Left colon (tissue), 2 donors: ENCODE results near the gene TFAM. TPM values are rescaled to one million over a fixed set of nuclear protein-coding genes. Genes with fewer than 3 reads are reported as not detected.
A peak's percentile ranks its signal among the peaks of the same experiment; 100 is the strongest.
"Not testable (repeated sequence)": the region's sequence is repeated elsewhere in the genome, so short reads cannot be mapped to it uniquely, and the experiment has no call there.

Experiments
- ATAC-seq: fragments of 200-7000 bp; cut with Tn5 transposase; one replicate; pipeline ENCODE4 v1.9.1; 2020; ENCODE audit warnings: mild to moderate bottlenecking, moderate library complexity
- DNase-seq, 2 donors: peaks; one replicate each; pipeline ENCODE4 v3.0.0-alpha.2; 2020
- intact Hi-C, 2 donors: fragments of 100-400 bp; cut with DNase I in 1 of 2; cut with micrococcal nuclease in 1 of 2; formaldehyde crosslinking; loops; one replicate each; pipeline versions ENCODE4 v1.11.2 to v1.14.0; 2022; cut with DNase I, micrococcal nuclease
- total RNA-seq, 2 donors: library from RNA; stranded (reverse); fragmentation: NEBNext Ultra II Directional; extraction: Animal tissue kit (Norgen Biotek cat#: 25700); gene quantifications; one replicate each; pipeline ENCODE4 v1.2.1, GENCODE V29; 2021
- donor health status: DM: no; HTN: no; CAD: no.
- donor health status: DM: yes; HTN: yes; CAD: no.

Gene TFAM
- total RNA-seq, 2 donors from 2014 or later: 34.5 to 35.3 TPM

DNA sequence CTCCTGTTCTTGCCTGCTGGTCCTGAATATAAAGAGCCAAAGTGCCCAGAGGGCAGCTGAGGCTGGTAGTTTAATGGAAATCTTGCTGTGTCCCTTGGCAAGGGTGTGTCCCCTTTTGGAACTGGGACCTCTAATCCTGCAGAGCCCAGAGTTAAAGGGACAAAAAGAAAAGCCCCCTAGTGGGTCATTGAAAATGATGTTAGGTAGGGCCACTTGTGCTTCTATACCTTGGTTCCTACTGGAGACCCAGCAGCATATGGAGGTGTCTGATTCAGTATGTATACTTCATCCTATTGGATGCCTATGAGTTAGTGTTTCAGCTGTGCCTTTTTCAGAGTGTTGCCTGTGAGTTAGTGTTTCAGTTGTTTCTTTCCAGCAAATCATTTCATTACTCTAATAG lies 30.5 kb downstream of the TFAM start:
- no peak for DNase-seq
- intact Hi-C loops: no loop called here
- ATAC-seq: no peak

GRCh38 chr10:58417902-58418301 lies 32.7 kb downstream of the TFAM start:
- intact Hi-C loops, DNase-seq, ATAC-seq: not testable (repeated sequence)

DNA sequence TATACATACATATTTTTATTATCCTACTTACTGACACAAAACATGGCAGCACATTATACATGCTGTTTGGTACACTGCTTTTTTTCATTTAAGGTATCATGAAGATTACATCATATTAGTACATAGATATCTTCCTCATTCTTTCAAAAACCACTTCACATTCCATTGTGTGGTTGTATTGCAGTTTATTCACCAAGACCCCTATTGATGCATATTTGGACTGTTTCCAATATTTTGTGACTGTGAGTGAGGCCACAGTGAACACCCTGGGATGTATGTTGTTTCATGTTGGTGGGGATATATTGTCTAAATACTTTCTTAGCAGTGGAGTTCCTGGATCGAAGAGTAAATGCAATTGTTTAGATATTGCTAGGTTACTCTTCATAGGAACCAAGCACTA lies 39.0 kb downstream of the TFAM start:
- intact Hi-C loops: no loop called here
- ATAC-seq: no peak
- no peak for DNase-seq

DNA sequence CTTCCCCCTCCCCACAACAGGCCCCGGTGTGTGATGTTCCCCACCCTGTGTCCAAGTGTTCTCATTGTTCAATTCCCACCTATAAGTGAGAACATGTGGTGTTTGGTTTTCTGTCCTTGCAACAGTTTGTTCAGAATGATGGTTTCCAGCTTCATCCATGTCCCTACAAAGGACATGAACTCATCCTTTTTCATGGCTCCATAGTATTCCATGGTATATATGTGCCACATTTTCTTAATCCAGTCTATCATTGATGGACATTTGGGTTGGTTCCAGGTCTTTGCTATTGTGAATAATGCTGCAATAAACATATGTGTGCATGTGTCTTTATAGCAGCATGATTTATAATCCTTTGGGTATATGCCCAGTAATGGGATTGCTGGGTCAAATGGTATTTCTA lies 43.2 kb downstream of the TFAM start:
- DNase-seq, ATAC-seq, intact Hi-C loops: not testable (repeated sequence)

GRCh38 chr10:58431903-58432302 lies 46.7 kb downstream of the TFAM start:
- DNase-seq: no peak
- ATAC-seq: no peak
- intact Hi-C loops: no loop called here

DNA sequence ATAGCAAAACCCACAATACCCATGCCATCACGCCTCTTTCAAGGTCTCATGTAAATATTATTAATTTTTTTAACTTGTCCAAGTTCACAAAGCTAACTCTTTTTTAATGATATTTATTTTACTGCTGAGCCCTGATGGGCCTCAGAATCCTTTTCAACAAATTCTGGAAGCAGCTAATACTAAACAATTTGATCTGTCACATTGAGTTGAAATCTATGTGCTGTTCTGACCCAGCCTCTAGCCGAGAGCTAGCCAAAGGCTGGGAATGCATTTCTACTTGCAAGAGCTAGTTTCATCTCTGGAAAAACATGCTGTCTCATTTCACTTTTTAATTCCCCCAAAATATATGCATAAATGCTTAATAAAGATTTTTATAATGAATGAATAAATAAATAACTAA lies 47.9 kb downstream of the TFAM start:
- DNase-seq (no peak), ATAC-seq (no peak)
- intact Hi-C loops: no loop called here

DNA sequence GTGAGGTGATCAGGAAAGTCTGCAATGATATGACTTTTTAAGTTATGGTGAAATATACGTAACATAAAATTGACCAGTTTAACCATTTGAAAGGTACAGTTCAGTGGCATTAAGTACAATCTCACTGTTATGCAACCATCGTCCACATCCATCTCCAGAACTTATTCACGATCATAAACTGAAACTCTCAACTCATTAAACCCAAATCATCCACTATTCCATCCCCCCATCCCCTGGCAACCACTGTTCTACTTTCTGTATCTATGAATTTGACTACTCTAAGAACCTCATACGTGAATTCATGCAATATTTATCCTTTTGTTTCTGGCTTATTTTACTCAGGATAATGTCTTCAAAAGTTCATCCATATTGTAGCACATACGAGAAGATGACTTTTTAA lies 48.4 kb downstream of the TFAM start:
- ATAC-seq: no peak
- intact Hi-C loops: no loop called here

GRCh38 chr10:58435297-58435985 lies 50.2 kb downstream of the TFAM start:
- intact Hi-C loops: no loop called here
- peak in 1 of 2 donors; percentile 11 for DNase-seq
- ATAC-seq: no peak

More for the DNA sequence above, 48.4 kb downstream of the TFAM start:
- no peak for DNase-seq

DNA sequence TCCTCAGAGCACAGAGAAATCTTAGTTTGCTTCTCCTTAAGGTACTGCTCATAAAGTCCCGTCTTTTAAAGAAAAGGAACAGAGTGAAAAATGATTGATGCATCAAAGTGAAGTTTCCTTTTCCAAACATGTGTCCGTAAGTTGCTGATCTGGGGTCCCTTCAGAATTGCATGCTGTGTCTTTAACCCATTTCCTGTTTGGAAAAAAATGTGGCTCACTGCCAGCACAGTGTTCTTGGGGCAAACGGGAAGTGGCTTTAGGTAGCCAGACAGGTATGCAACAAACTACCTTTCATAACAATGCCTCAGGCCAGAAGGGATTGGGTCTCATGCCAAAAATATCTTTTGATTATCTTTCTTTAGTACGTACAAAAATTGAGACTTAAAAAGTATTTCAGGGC lies 50.9 kb downstream of the TFAM start:
- ATAC-seq: peak; percentile 45
- peak in 1 of 2 donors; percentile 36 for DNase-seq
- intact Hi-C loops: no loop called here

- intact Hi-C loops: no loop called here
- ATAC-seq (no peak), DNase-seq (no peak)
These were observed 53.2 kb downstream of the TFAM start for GRCh38 chr10:58438340-58438871.

- no peak for DNase-seq
- no peak for ATAC-seq
These were observed 53.8 kb downstream of the TFAM start for GRCh38 chr10:58438986-58439385.

DNA sequence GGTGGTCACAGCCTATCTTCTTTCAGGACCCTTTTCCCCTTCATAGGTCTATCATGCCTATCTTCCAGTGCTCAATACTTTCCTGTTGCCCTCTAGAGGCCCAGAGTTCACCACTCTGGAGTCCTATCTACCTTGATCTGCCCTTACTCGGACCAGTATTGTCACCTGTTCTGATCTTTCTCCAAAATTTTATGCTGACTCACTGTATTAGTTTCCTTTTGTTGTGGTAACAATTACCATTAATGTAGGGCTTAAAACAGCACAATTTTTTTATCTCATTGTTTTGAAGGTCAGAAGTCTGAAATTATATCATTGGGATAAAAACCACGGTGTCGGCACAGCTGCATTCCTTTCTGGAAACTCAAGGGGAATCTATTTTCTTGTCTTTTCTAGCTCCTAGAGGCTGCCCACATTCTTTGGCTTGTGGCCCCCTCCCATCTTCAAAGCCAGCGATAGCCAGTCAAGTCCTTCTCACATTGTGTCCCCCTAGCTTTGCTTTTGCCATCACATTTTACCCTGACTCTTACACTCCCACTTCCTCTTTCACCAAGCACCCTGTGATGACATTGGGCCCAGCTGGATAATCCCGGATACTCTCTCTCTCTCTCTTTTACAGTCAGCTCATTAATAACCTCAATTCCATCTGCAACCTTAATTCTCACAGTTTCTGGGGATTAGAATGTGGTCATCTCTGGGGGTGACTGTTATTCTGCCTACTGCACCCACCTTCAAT lies 54.6 kb downstream of the TFAM start:
- intact Hi-C loops: no loop called here
- no peak for DNase-seq
- ATAC-seq: no peak

More at GRCh38 chr10:58438986-58439385, 53.8 kb downstream of the TFAM start:
- intact Hi-C loops: no loop called here

DNA sequence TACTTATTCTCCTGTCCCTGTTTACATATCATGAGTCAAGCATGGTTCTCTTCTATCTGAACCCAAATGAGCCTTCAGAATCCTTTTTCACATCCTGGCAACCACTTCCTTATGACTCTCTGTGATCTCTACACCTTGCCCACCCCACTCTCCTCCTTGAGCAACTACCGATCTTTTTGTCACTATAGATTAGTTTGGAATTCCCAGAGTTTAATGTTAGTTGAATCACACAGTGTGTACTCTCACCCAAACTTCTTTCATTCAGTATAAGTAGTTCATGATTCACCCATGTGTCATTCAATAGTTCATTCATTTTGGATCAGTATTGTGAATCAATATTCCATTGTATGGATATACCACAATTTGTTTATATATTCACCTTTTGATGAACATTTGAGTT lies 55.3 kb downstream of the TFAM start:
- DNase-seq: no peak
- ATAC-seq: no peak
- intact Hi-C loops: no loop called here

- ATAC-seq: no peak
- no peak for DNase-seq
- intact Hi-C loops: no loop called here
These were observed 59.1 kb downstream of the TFAM start for GRCh38 chr10:58444321-58444720.

- no peak for ATAC-seq
- DNase-seq: no peak
- intact Hi-C loops: no loop called here
These were observed 59.7 kb downstream of the TFAM start for GRCh38 chr10:58444876-58445275.

DNA sequence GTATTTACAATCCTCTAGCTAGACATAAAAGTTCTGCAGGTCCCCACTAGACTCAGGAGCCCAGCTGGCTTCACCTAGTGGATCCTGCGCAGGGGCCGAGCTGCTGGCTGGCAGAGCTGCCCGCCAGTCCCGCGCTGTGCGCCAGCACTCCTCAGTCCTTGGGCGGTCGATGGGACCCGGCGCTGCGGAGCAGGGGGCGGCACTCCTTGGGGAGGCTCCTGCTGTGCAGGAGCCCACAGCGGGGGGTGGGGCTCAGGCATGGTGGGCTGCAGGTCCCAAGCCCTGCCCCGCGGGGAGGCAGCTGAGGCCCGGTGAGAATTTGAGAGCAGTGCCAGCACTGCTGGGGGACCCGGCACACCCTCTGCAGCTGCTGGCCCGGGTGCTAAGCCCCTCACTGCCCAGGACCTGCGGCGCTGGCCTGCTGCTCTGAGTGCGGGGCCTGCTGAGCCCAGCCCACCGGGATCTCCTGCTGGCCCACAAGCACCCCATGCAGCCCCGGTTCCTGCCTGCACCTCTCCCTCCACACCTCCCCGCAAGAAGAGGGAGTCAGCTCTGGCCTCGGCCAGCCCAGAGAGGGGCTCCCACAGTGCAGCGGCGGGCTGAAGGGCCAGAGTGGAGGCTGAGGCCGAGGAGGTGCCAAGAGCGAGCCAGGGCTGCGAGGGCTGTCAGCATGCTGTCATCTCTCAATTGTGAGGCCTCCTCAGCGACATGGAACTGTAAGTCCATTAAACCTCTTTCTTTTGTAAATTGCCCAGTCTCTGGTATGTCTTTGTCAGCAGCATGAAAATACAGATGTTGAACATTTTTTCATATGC lies 63.1 kb downstream of the TFAM start:
- intact Hi-C loops: no loop called here
- no peak for DNase-seq
- no peak for ATAC-seq
